ENCODE measurements around the gene PAK4. TPM values are rescaled to one million over a fixed set of nuclear protein-coding genes. Genes with fewer than 3 reads are reported as not detected.

PAK4 gene
- polyA plus RNA-seq, 1 donor (not counting 4 experiments of a cell fraction or from before 2014, with no cell fraction given), result 11.2 TPM

- TF ChIP-seq EZH2 (IDR thresholded peaks at IDR 0.05; ENCODE audit: low read length), result no peak
- TF ChIP-seq, protein P1, sequence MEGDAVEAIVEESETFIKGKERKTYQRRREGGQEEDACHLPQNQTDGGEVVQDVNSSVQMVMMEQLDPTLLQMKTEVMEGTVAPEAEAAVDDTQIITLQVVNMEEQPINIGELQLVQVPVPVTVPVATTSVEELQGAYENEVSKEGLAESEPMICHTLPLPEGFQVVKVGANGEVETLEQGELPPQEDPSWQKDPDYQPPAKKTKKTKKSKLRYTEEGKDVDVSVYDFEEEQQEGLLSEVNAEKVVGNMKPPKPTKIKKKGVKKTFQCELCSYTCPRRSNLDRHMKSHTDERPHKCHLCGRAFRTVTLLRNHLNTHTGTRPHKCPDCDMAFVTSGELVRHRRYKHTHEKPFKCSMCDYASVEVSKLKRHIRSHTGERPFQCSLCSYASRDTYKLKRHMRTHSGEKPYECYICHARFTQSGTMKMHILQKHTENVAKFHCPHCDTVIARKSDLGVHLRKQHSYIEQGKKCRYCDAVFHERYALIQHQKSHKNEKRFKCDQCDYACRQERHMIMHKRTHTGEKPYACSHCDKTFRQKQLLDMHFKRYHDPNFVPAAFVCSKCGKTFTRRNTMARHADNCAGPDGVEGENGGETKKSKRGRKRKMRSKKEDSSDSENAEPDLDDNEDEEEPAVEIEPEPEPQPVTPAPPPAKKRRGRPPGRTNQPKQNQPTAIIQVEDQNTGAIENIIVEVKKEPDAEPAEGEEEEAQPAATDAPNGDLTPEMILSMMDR (optimal IDR thresholded peaks at IDR 0.05 in 1 of 3, IDR thresholded peaks at IDR 0.05 in 1 of 3, conservative IDR thresholded peaks at IDR 0.05 in 1 of 3; ENCODE audit: extremely low read depth in 1 of 3, insufficient read depth in 2 of 3, low read length in 3 of 3), result no peak
- Histone ChIP-seq H3K9me3 (ENCODE audit: control insufficient read depth, low read depth, low read length) (no peaks in the 10 kb centered on the region), H3K9ac (ENCODE audit: control insufficient read depth, extremely low read depth, insufficient read depth, low read length) (no peak overlapping the region), H3K4me3 (ENCODE audit: control insufficient read depth in 2 of 3, extremely low read depth in 1 of 3, insufficient read depth in 2 of 3, low read depth in 1 of 3, low read length in 3 of 3) (no peak overlapping the region), H3K27ac (ENCODE audit: control insufficient read depth, insufficient read depth, low read length) (no peak overlapping the region), H2AFZ (ENCODE audit: control insufficient read depth, low read length) (no peak overlapping the region), H3K79me2 (ENCODE audit: control insufficient read depth, insufficient read depth, low read length) (no peaks in the 10 kb centered on the region), H3K27me3 (ENCODE audit: control insufficient read depth, extremely low read depth, insufficient read depth, low read length) (peaks cover 29% of the 10 kb centered on the region), H3K4me1 (ENCODE audit: control insufficient read depth, extremely low read depth, insufficient read depth, low read length) (no peaks in the 10 kb centered on the region), H3K36me3 (ENCODE audit: control insufficient read depth in 2 of 2, extremely low read depth in 1 of 2, insufficient read depth in 2 of 2, low read length in 2 of 2) (no peaks in the 10 kb centered on the region), H3K9me1 (ENCODE audit: control insufficient read depth, extremely low read depth, insufficient read depth, low read length) (no peaks in the 10 kb centered on the region), H4K20me1 (ENCODE audit: control insufficient read depth, extremely low read depth, insufficient read depth, low read length) (no peaks in the 10 kb centered on the region), H3K4me2 (ENCODE audit: control insufficient read depth, extremely low read depth, insufficient read depth, low read depth, low read length) (no peak overlapping the region)
- DNase-seq (ENCODE audit: low read depth, low spot score), result no peak
- no peak for FAIRE-seq
- dilution Hi-C loops (cut with MboI; ENCODE audit: extremely low pct_ligation_motif_present, low sequenced_read_pairs), result no loop called here
Observed at GRCh38 chr19:39205449-39205764, 79.8 kb downstream of the PAK4 start.

DNA sequence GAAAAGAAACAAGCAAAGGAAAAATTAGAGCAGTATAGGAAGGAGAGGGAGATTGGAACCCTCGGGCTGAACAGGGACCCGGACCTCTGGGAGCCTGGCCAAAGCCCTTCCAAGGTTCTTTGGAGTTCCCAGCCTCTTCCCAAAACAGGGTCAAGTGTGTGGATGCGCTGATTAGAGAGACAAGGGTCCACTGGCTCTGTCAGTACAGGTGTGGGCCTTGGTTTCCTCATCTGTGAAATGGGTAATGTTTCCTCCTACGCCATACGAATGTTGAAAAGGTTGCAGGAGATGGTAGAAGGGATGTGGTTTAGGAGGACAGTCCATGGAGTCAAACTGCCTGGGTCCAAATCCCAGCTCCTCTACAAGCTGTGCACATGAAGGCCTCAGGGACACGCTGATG is 80.5 kb downstream of the PAK4 start:
- Histone ChIP-seq H3K4me1 (ENCODE audit: control insufficient read depth, extremely low read depth, insufficient read depth, low read length) (no peaks in the 10 kb centered on the region), H3K79me2 (ENCODE audit: control insufficient read depth, insufficient read depth, low read length) (no peaks in the 10 kb centered on the region), H3K4me3 (ENCODE audit: control insufficient read depth in 2 of 3, extremely low read depth in 1 of 3, insufficient read depth in 2 of 3, low read depth in 1 of 3, low read length in 3 of 3) (no peak overlapping the region), H3K9me3 (ENCODE audit: control insufficient read depth, low read depth, low read length) (no peaks in the 10 kb centered on the region), H3K36me3 (ENCODE audit: control insufficient read depth in 2 of 2, extremely low read depth in 1 of 2, insufficient read depth in 2 of 2, low read length in 2 of 2) (no peaks in the 10 kb centered on the region), H3K27me3 (ENCODE audit: control insufficient read depth, extremely low read depth, insufficient read depth, low read length) (peaks cover 29% of the 10 kb centered on the region), H3K27ac (ENCODE audit: control insufficient read depth, insufficient read depth, low read length) (no peak overlapping the region), H3K4me2 (ENCODE audit: control insufficient read depth, extremely low read depth, insufficient read depth, low read depth, low read length) (no peak overlapping the region), H3K9ac (ENCODE audit: control insufficient read depth, extremely low read depth, insufficient read depth, low read length) (no peak overlapping the region), H4K20me1 (ENCODE audit: control insufficient read depth, extremely low read depth, insufficient read depth, low read length) (no peaks in the 10 kb centered on the region), H3K9me1 (ENCODE audit: control insufficient read depth, extremely low read depth, insufficient read depth, low read length) (no peaks in the 10 kb centered on the region), H2AFZ (ENCODE audit: control insufficient read depth, low read length) (no peak overlapping the region)
- no peak for TF ChIP-seq EZH2 (IDR thresholded peaks at IDR 0.05; ENCODE audit: low read length)
- TF ChIP-seq, protein P1 (optimal IDR thresholded peaks at IDR 0.05 in 1 of 3, IDR thresholded peaks at IDR 0.05 in 1 of 3, conservative IDR thresholded peaks at IDR 0.05 in 1 of 3; ENCODE audit: extremely low read depth in 1 of 3, insufficient read depth in 2 of 3, low read length in 3 of 3), result no peak
- no peak for DNase-seq (ENCODE audit: low read depth, low spot score)
- dilution Hi-C loops (cut with MboI; ENCODE audit: extremely low pct_ligation_motif_present, low sequenced_read_pairs), result no loop called here
- no peak for FAIRE-seq
